ENCODE measurements around the gene MST1R. TPM values are rescaled to one million over a fixed set of nuclear protein-coding genes. Genes with fewer than 3 reads are reported as not detected.

Gene MST1R
- total and polyA plus RNA-seq, 2 donors (not counting 3 experiments of a cell fraction or from before 2014, with no cell fraction given), result 0.93 to 2.4 TPM

DNA sequence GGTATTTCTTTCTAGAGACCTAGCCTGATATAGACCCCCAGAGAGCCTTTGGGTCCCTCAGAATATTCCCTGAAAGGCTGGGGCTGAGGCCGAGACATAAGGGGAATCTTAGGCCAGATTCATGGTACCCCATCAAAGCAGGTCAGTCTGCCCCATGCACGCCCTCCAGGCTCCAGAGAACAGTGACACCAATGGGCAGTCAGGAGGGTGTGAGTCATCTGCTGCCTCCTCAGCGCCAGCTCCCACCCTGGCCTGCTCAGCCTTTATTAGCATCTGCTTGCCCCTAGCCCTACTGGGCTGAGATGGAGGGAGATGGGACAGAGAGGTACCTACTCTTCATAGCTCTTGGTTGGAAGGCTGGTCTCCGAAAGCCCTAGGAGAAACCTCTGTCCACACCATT, 19.7 kb downstream of the MST1R start:
- H3K9me3 ChIP-seq (replicated peaks; ENCODE audit: control insufficient read depth, insufficient read depth, low read length), result no peaks in the 10 kb centered on the region
- no peaks in the 10 kb centered on the region for H3K36me3 ChIP-seq (ENCODE audit: control insufficient read depth in 2 of 2, extremely low read depth in 1 of 2, insufficient read depth in 2 of 2, low read length in 2 of 2)
- H3K9ac ChIP-seq (replicated peaks; ENCODE audit: extremely low read depth, insufficient read depth, low read length), result no peak overlapping the region
- no peaks in the 10 kb centered on the region for H3K4me1 ChIP-seq (ENCODE audit: control insufficient read depth, extremely low read depth, insufficient read depth, low read length)
- dilution Hi-C loops (cut with MboI; ENCODE audit: extremely low pct_ligation_motif_present, low sequenced_read_pairs) (no loop called here), intact Hi-C loops (cut with micrococcal nuclease) (no loop called here)
- ChIA-PET CTCF (interaction anchor here (0.9 to 1.6 kb wide), 4 partner anchors 27 to 81 kb away, joined by 3 to 5 read pairs (median 4); partner anchors contain the start of gene INKA1), POLR2A (no interaction called here)
- H4K20me1 ChIP-seq (replicated peaks; ENCODE audit: control insufficient read depth, extremely low read depth, insufficient read depth, low read length), result no peaks in the 10 kb centered on the region
- H3K4me2 ChIP-seq (ENCODE audit: insufficient read depth, low read length), result no peak overlapping the region
- H3K27me3 ChIP-seq (ENCODE audit: control insufficient read depth in 2 of 2, insufficient read depth in 2 of 2, low read length in 2 of 2), result peaks cover 7 to 8% of the 10 kb centered on the region in 2 experiments
- FAIRE-seq (no peak), DNase-seq (ENCODE audit: low read depth, low spot score) (no peak)
- TF ChIP-seq MYC (IDR thresholded peaks at IDR 0.05; ENCODE audit: low read depth, low read length) (no peak), GATA2 (IDR thresholded peaks at IDR 0.05; ENCODE audit: insufficient read depth, insufficient read length, low read depth, low read length) (no peak), POLR2AphosphoS5 (IDR thresholded peaks at IDR 0.05; ENCODE audit: insufficient read depth, low read depth, low read length) (no peak)
- TF ChIP-seq, protein P1, sequence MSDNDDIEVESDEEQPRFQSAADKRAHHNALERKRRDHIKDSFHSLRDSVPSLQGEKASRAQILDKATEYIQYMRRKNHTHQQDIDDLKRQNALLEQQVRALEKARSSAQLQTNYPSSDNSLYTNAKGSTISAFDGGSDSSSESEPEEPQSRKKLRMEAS (IDR thresholded peaks at IDR 0.05; ENCODE audit: insufficient read depth, insufficient read length), result no peak
- no TSS peak for BruUV-seq (replicated peaks)
- H2AFZ ChIP-seq (ENCODE audit: low read depth, low read length), result no peak overlapping the region
- no peak overlapping the region for H3K27ac ChIP-seq (ENCODE audit: insufficient read depth, low read depth, low read length)
- no peaks in the 10 kb centered on the region for H3K9me1 ChIP-seq (replicated peaks; ENCODE audit: control insufficient read depth, extremely low read depth, insufficient read depth, low read length)
- no peaks in the 10 kb centered on the region for H3K79me2 ChIP-seq (ENCODE audit: control insufficient read depth, insufficient read depth, low read length)
- no peak overlapping the region for H3K4me3 ChIP-seq (replicated peaks in 1 of 3; ENCODE audit: insufficient read depth in 1 of 3, low read depth in 1 of 3, low read length in 3 of 3)

- H4K20me1 ChIP-seq (replicated peaks; ENCODE audit: control insufficient read depth, extremely low read depth, insufficient read depth, low read length), result no peaks in the 10 kb centered on the region
Observed at GRCh38 chr3:49882166-49882565, 21.5 kb downstream of the MST1R start.

More at GRCh38 chr3:49882166-49882565, 21.5 kb downstream of the MST1R start:
- no peaks in the 10 kb centered on the region for H3K4me1 ChIP-seq (ENCODE audit: control insufficient read depth, extremely low read depth, insufficient read depth, low read length)
- H3K4me2 ChIP-seq (ENCODE audit: insufficient read depth, low read length), result no peak overlapping the region
- H3K27ac ChIP-seq (ENCODE audit: insufficient read depth, low read depth, low read length), result no peak overlapping the region
- BruUV-seq (replicated peaks), result no TSS peak
- H3K9ac ChIP-seq (replicated peaks; ENCODE audit: extremely low read depth, insufficient read depth, low read length), result no peak overlapping the region
- FAIRE-seq (no peak), DNase-seq (ENCODE audit: low read depth, low spot score) (no peak)
- TF ChIP-seq POLR2AphosphoS5 (IDR thresholded peaks at IDR 0.05; ENCODE audit: insufficient read depth, low read depth, low read length) (no peak), GATA2 (IDR thresholded peaks at IDR 0.05; ENCODE audit: insufficient read depth, insufficient read length, low read depth, low read length) (no peak), FOS (IDR thresholded peaks at IDR 0.05; ENCODE audit: borderline replicate concordance, insufficient read depth, low read length) (no peak), MYC (IDR thresholded peaks at IDR 0.05; ENCODE audit: low read depth, low read length) (no peak), JUN (IDR thresholded peaks at IDR 0.05; ENCODE audit: borderline replicate concordance, insufficient read depth, insufficient read length, low read depth) (no peak), EZH2 (IDR thresholded peaks at IDR 0.05; ENCODE audit: borderline replicate concordance, low read depth, low read length, severe bottlenecking) (no peak), POLR2A (IDR thresholded peaks at IDR 0.05; ENCODE audit: low read depth, low read length) (no peak)
- TF ChIP-seq, protein P1 (IDR thresholded peaks at IDR 0.05; ENCODE audit: insufficient read depth, insufficient read length), result no peak
- TF ChIP-seq, protein P2, sequence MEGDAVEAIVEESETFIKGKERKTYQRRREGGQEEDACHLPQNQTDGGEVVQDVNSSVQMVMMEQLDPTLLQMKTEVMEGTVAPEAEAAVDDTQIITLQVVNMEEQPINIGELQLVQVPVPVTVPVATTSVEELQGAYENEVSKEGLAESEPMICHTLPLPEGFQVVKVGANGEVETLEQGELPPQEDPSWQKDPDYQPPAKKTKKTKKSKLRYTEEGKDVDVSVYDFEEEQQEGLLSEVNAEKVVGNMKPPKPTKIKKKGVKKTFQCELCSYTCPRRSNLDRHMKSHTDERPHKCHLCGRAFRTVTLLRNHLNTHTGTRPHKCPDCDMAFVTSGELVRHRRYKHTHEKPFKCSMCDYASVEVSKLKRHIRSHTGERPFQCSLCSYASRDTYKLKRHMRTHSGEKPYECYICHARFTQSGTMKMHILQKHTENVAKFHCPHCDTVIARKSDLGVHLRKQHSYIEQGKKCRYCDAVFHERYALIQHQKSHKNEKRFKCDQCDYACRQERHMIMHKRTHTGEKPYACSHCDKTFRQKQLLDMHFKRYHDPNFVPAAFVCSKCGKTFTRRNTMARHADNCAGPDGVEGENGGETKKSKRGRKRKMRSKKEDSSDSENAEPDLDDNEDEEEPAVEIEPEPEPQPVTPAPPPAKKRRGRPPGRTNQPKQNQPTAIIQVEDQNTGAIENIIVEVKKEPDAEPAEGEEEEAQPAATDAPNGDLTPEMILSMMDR (IDR thresholded peaks at IDR 0.05; ENCODE audit: extremely low read depth in 1 of 2, insufficient read depth in 1 of 2, low read depth in 1 of 2, low read length in 2 of 2), result no peak
- ChIA-PET POLR2A (no interaction called here), CTCF (interaction anchor here (0.7 to 1.5 kb wide), 3 partner anchors 15 to 79 kb away, joined by 3 to 5 read pairs (median 4); partner anchors contain the start of gene INKA1)
- no peaks in the 10 kb centered on the region for H3K9me1 ChIP-seq (replicated peaks; ENCODE audit: control insufficient read depth, extremely low read depth, insufficient read depth, low read length)
- H3K9me3 ChIP-seq (replicated peaks; ENCODE audit: control insufficient read depth, insufficient read depth, low read length), result no peaks in the 10 kb centered on the region
- dilution Hi-C loops (cut with MboI; ENCODE audit: extremely low pct_ligation_motif_present, low sequenced_read_pairs) (no loop called here), intact Hi-C loops (cut with micrococcal nuclease) (no loop called here)
- no peak overlapping the region for H2AFZ ChIP-seq (ENCODE audit: low read depth, low read length)
- no peak overlapping the region for H3K4me3 ChIP-seq (replicated peaks in 1 of 3; ENCODE audit: insufficient read depth in 1 of 3, low read depth in 1 of 3, low read length in 3 of 3)
- H3K79me2 ChIP-seq (ENCODE audit: control insufficient read depth, insufficient read depth, low read length), result no peaks in the 10 kb centered on the region
- H3K36me3 ChIP-seq (ENCODE audit: control insufficient read depth in 2 of 2, extremely low read depth in 1 of 2, insufficient read depth in 2 of 2, low read length in 2 of 2), result no peaks in the 10 kb centered on the region
- peaks cover 7 to 8% of the 10 kb centered on the region in 2 experiments for H3K27me3 ChIP-seq (ENCODE audit: control insufficient read depth in 2 of 2, insufficient read depth in 2 of 2, low read length in 2 of 2)
